H1 (cell line): Measurements from ENCODE around the gene PTPN13. TPM values are rescaled to one million over a fixed set of nuclear protein-coding genes. Genes with fewer than 3 reads are reported as not detected.

Experiments
- CTCF ChIA-PET: fragments of 300-600 bp; sonication (Branson Sonifier 250); formaldehyde crosslinking; loops from one replicate; lab custom pipeline; 2021; ENCODE audit not compliant: partially characterized antibody; lab: Charles Lee
- POLR2A ChIA-PET: fragments of 300-600 bp; sonication (Branson Sonifier 250); formaldehyde crosslinking; loops from one replicate; lab custom pipeline; 2021; ENCODE audit warnings: inconsistent platforms; ENCODE audit not compliant: partially characterized antibody; lab: Charles Lee
- DNase-seq, 2 experiments: peaks; one replicate each; pipeline versions ENCODE4 v3.0.0 to v3.0.0-alpha.2; 2010 to 2022; ENCODE audit warnings: low spot score in 2 of 2, low read depth in 1 of 2, mixed read lengths in 1 of 2
- FAIRE-seq: peaks from 2 replicates; lab custom pipeline; 2011; peaks lifted over from hg19 to GRCh38; lab: Jason Lieb, UNC
- H2AFZ ChIP-seq: 2 replicates; pipeline ENCODE4 v1.8.1; 2012; ENCODE audit warnings: low read length, inconsistent platforms
- H2AK5ac ChIP-seq: 2 replicates; pipeline ENCODE4 v1.6.1; 2013; ENCODE audit warnings: low read depth, low read length
- H2BK120ac ChIP-seq: replicated peaks from 2 replicates; pipeline ENCODE3; 2013; ENCODE audit warnings: low read depth, low read length, inconsistent platforms
- H2BK12ac ChIP-seq: 2 replicates; pipeline ENCODE4 v1.6.1; 2013; ENCODE audit warnings: low read depth, low read length
- H2BK15ac ChIP-seq: 2 replicates; pipeline ENCODE4 v1.6.1; 2013; ENCODE audit warnings: low read length
- H2BK20ac ChIP-seq: 2 replicates; pipeline ENCODE4 v1.6.1; 2013; ENCODE audit warnings: low read length
- H2BK5ac ChIP-seq: 2 replicates; pipeline ENCODE4 v1.6.1; 2013; ENCODE audit warnings: low read depth, low read length
- H3K14ac ChIP-seq: 2 replicates; pipeline ENCODE4 v1.6.1; 2013; ENCODE audit warnings: inconsistent platforms; ENCODE audit not compliant: insufficient read length
- H3K18ac ChIP-seq: 2 replicates; pipeline ENCODE4 v1.6.1; 2013; ENCODE audit warnings: low read length; ENCODE audit errors: extremely low read depth
- H3K23ac ChIP-seq: 2 replicates; pipeline ENCODE4 v1.6.1; 2013; ENCODE audit warnings: inconsistent platforms; ENCODE audit not compliant: insufficient read length
- H3K23me2 ChIP-seq: 2 replicates; pipeline ENCODE4 v1.6.1; 2013; ENCODE audit warnings: low read depth, low read length
- H3K27ac ChIP-seq: 2 replicates; pipeline ENCODE4 v1.6.1; 2011; ENCODE audit warnings: low read depth, low read length, inconsistent platforms
- H3K27me3 ChIP-seq, 4 experiments: replicated peaks in 1 of 4; 1 replicate in 1 of 4; 2 replicates in 3 of 4; pipeline versions ENCODE4 v1.6.1 to v1.8.1; 2011 to 2013; ENCODE audit warnings: low read length in 3 of 4, mild to moderate bottlenecking in 3 of 4, inconsistent platforms in 2 of 4, mixed read lengths in 2 of 4, moderate library complexity in 1 of 4; ENCODE audit not compliant: control insufficient read depth in 3 of 4, insufficient read depth in 3 of 4; ENCODE audit errors: extremely low read depth in 1 of 4
- H3K36me3 ChIP-seq, 4 experiments: 2 replicates each; pipeline versions ENCODE4 v1.6.1 to v1.8.1; 2011 to 2013; ENCODE audit warnings: mild to moderate bottlenecking in 4 of 4, low read length in 3 of 4, moderate library complexity in 2 of 4, control low read depth in 1 of 4, inconsistent platforms in 1 of 4; ENCODE audit not compliant: insufficient read depth in 4 of 4, control insufficient read depth in 2 of 4
- H3K4ac ChIP-seq: replicated peaks from 2 replicates; pipeline ENCODE3; 2013; ENCODE audit warnings: low read length, low read depth, mixed read lengths, inconsistent platforms; ENCODE audit not compliant: insufficient read length
- H3K4me1 ChIP-seq, 4 experiments: replicated peaks in 1 of 4; 1 replicate in 1 of 4; 2 replicates in 3 of 4; pipeline versions ENCODE4 v1.6.1 to v1.8.1; 2011 to 2013; ENCODE audit warnings: low read length in 3 of 4, inconsistent platforms in 2 of 4, mixed read lengths in 1 of 4; ENCODE audit not compliant: insufficient read depth in 4 of 4, control insufficient read depth in 3 of 4
- H3K4me2 ChIP-seq, 2 experiments: 2 replicates each; pipeline versions ENCODE4 v1.6.1 to v1.8.1; 2011 to 2013; ENCODE audit warnings: low read depth in 2 of 2, low read length in 2 of 2, control low read depth in 1 of 2, inconsistent platforms in 1 of 2, mild to moderate bottlenecking in 1 of 2; ENCODE audit not compliant: insufficient read depth in 1 of 2
- H3K4me3 ChIP-seq, 4 experiments: fragments of 200-600, 300-600 bp in 1 of 4; sonication (generic), shearing (Covaris generic), sonication (Bioruptor Twin) in 1 of 4; 2 replicates each; pipeline versions ENCODE4 v1.5.1 to v1.8.1; 2011 to 2016; ENCODE audit warnings: low read length in 4 of 4, low read depth in 3 of 4, control low read depth in 2 of 4, inconsistent platforms in 2 of 4, mild to moderate bottlenecking in 2 of 4, mixed read lengths in 1 of 4, moderate library complexity in 1 of 4; ENCODE audit not compliant: insufficient read depth in 2 of 4; ENCODE audit errors: extremely low read depth in 1 of 4
- H3K56ac ChIP-seq: replicated peaks from 2 replicates; pipeline ENCODE3; 2013; ENCODE audit warnings: low read depth, mild to moderate bottlenecking, mixed read lengths, low read length, inconsistent platforms; ENCODE audit not compliant: insufficient read length
- H3K79me1 ChIP-seq: 2 replicates; pipeline ENCODE4 v1.6.1; 2013; ENCODE audit warnings: low read depth, low read length, control low read depth
- H3K79me2 ChIP-seq, 2 experiments: 2 replicates each; pipeline versions ENCODE4 v1.6.1 to v1.8.1; 2012 to 2013; ENCODE audit warnings: low read length in 2 of 2, mild to moderate bottlenecking in 2 of 2, inconsistent platforms in 1 of 2; ENCODE audit not compliant: insufficient read depth in 2 of 2, control insufficient read depth in 1 of 2
- H3K9ac ChIP-seq, 4 experiments: replicated peaks in 1 of 4; 1 replicate in 1 of 4; 2 replicates in 3 of 4; pipeline versions ENCODE4 v1.6.1 to v1.8.1; 2011 to 2013; ENCODE audit warnings: low read depth in 3 of 4, low read length in 3 of 4, control low read depth in 2 of 4, mild to moderate bottlenecking in 2 of 4, moderate library complexity in 2 of 4, inconsistent platforms in 1 of 4; ENCODE audit errors: extremely low read depth in 1 of 4
- H3K9me3 ChIP-seq, 2 experiments: 2 replicates each; pipeline versions ENCODE4 v1.6.1 to v1.8.1; 2012 to 2013; ENCODE audit warnings: mild to moderate bottlenecking in 2 of 2, moderate library complexity in 2 of 2, control low read depth in 1 of 2, inconsistent platforms in 1 of 2, low read depth in 1 of 2, low read length in 1 of 2, mixed read lengths in 1 of 2; ENCODE audit not compliant: insufficient read depth in 2 of 2
- H4K20me1 ChIP-seq, 2 experiments: replicated peaks in 1 of 2; 2 replicates each; pipeline versions ENCODE3 to v1.8.1; 2011 to 2013; ENCODE audit warnings: inconsistent platforms in 2 of 2, low read length in 2 of 2, mild to moderate bottlenecking in 1 of 2; ENCODE audit not compliant: insufficient read depth in 2 of 2, control insufficient read depth in 1 of 2
- H4K5ac ChIP-seq: 2 replicates; pipeline ENCODE4 v1.6.1; 2013; ENCODE audit warnings: low read length, low read depth, mixed read lengths, inconsistent platforms; ENCODE audit not compliant: insufficient read length
- H4K8ac ChIP-seq: 2 replicates; pipeline ENCODE4 v1.8.0; 2013; ENCODE audit warnings: mild to moderate bottlenecking, moderate library complexity, low read length, inconsistent platforms; ENCODE audit not compliant: insufficient read depth; ENCODE audit errors: extremely low read depth
- H4K91ac ChIP-seq: replicated peaks from 2 replicates; pipeline ENCODE3; 2013; ENCODE audit warnings: low read length, mixed read lengths, inconsistent platforms; ENCODE audit not compliant: insufficient read length
- ASH2L ChIP-seq: fragments of 200-600, 300-600 bp; sonication (generic); IDR thresholded peaks from one replicate; pipeline ENCODE4 v1.7.1; 2017; ENCODE audit warnings: low read length
- EGR1 ChIP-seq: IDR thresholded peaks from 2 replicates; pipeline ENCODE4 v1.6.1; 2011; ENCODE audit warnings: low read depth, low read length, borderline replicate concordance
- HDAC2 ChIP-seq, 2 experiments: fragments of 300-600 bp in 1 of 2; sonication (generic) in 1 of 2; IDR thresholded peaks; 2 replicates each; pipeline ENCODE4 v1.6.1; 2011 to 2012; ENCODE audit warnings: low read depth in 2 of 2, low read length in 2 of 2, mild to moderate bottlenecking in 2 of 2, moderate library complexity in 2 of 2, borderline replicate concordance in 1 of 2, inconsistent platforms in 1 of 2
- HDAC6 ChIP-seq: IDR thresholded peaks from one replicate; pipeline ENCODE4 v1.7.1; 2012; ENCODE audit warnings: low read depth, mild to moderate bottlenecking, inconsistent platforms, low read length, moderate library complexity
- JUND ChIP-seq: IDR thresholded peaks from 2 replicates; pipeline ENCODE4 v1.6.1; 2011; ENCODE audit warnings: mild to moderate bottlenecking, improper control_type of control experiment, low read length
- KDM5A ChIP-seq: fragments of 200-600 bp; IDR thresholded peaks from 2 replicates; pipeline ENCODE4 v1.7.1; 2012; ENCODE audit warnings: mild to moderate bottlenecking, low read length, inconsistent platforms, mixed read lengths
- POLR2A ChIP-seq, 2 experiments: IDR thresholded peaks; 1 replicate in 1 of 2; 2 replicates in 1 of 2; pipeline ENCODE4 v1.6.1; 2011; ENCODE audit warnings: low read depth in 2 of 2, low read length in 2 of 2, mild to moderate bottlenecking in 2 of 2; ENCODE audit errors: control extremely low read depth in 1 of 2
- RFX5 ChIP-seq: IDR thresholded peaks from 2 replicates; pipeline ENCODE4 v1.6.1; 2011; ENCODE audit warnings: low read depth, low read length, improper control_type of control experiment, borderline replicate concordance
- SAP30 ChIP-seq: fragments of 300-600 bp; sonication (generic); IDR thresholded peaks from 2 replicates; pipeline ENCODE4 v1.7.1; 2012; ENCODE audit warnings: low read length, moderate library complexity, mild to moderate bottlenecking, inconsistent platforms; ENCODE audit not compliant: insufficient read depth, insufficient replicate concordance
- SP1 ChIP-seq: IDR thresholded peaks from 2 replicates; pipeline ENCODE4 v1.6.1; 2011; ENCODE audit warnings: low read depth, low read length
- SP2 ChIP-seq: IDR thresholded peaks from 2 replicates; pipeline ENCODE4 v1.6.1; 2012; ENCODE audit warnings: mild to moderate bottlenecking, low read length, inconsistent platforms
- TAF7 ChIP-seq: optimal IDR thresholded peaks from 2 replicates; pipeline ENCODE3; 2011; ENCODE audit warnings: low read depth, mild to moderate bottlenecking, inconsistent platforms, low read length, moderate library complexity, borderline replicate concordance
- ZNF274 ChIP-seq: IDR thresholded peaks from 2 replicates; pipeline ENCODE4 v1.7.0; 2012; ENCODE audit warnings: low read length, borderline replicate concordance; ENCODE audit errors: extremely low read depth
- WGBS, 2 experiments: shearing (Covaris generic) in 1 of 2; methylation state at CpG; one replicate each; pipeline versions ENCODE4 v1.1.6 to v1.1.7; 2013 to 2015; ENCODE audit warnings: low lambda C conversion rate in 2 of 2, mixed read lengths in 2 of 2, inconsistent platforms in 1 of 2, low coverage in 1 of 2, missing lambda C conversion rate in 1 of 2; ENCODE audit not compliant: insufficient replicate concordance in 2 of 2, insufficient coverage in 1 of 2, insufficient read length in 1 of 2; ENCODE audit errors: extremely low coverage in 1 of 2, missing lambda C conversion rate in 1 of 2; 5-methylcytosine and 5-hydroxymethylcytosine counted together
- polyA plus RNA-seq, 7 experiments: library from polyadenylated mRNA; depleted of rRNA in 3 of 7; stranded (reverse) in 5 of 7; unstranded in 2 of 7; fragments of >200 nt in 5 of 7; fragments of 200-250 nt in 2 of 7; gene quantifications; 1 replicate in 5 of 7; 2 replicates in 1 of 7; 4 replicates in 1 of 7; pipeline versions ENCODE4 v1.2.1 to v1.2.3, GENCODE V29; 2011 to 2013; ENCODE audit warnings: missing spikeins in 2 of 7, mixed read lengths in 2 of 7
- total RNA-seq: library from RNA; stranded (reverse); fragmentation: NEBNext Ultra II Directional; extraction: Animal tissue kit (Norgen Biotek cat#: 25700); gene quantifications from 2 replicates; pipeline ENCODE4 v1.2.1, GENCODE V29; 2021
- TF ChIP-seq, protein P1 (sequence below): IDR thresholded peaks from 2 replicates; pipeline ENCODE4 v1.6.1; 2012; ENCODE audit warnings: inconsistent platforms

Gene PTPN13
- total and polyA plus RNA-seq, 2 of the 8 experiments (the other 6 are each of a cell fraction or from before 2014, with no cell fraction given): 12.7 to 57.9 TPM

GRCh38 chr4:86744570-86744969, 150.5 kb downstream of the PTPN13 start:
- H3K56ac ChIP-seq: no peak overlapping the region
- H2BK12ac ChIP-seq: no peak overlapping the region
- no peak overlapping the region for H3K9ac ChIP-seq
- H2BK5ac ChIP-seq: no peak overlapping the region
- DNase-seq: no peak
- H3K14ac ChIP-seq: no peak overlapping the region
- no peaks in the 10 kb centered on the region for H3K79me1 ChIP-seq
- H4K91ac ChIP-seq: no peak overlapping the region
- no peaks in the 10 kb centered on the region for H4K20me1 ChIP-seq
- no peaks in the 10 kb centered on the region for H3K4me1 ChIP-seq
- no peak overlapping the region for H2AFZ ChIP-seq
- no peaks in the 10 kb centered on the region for H3K79me2 ChIP-seq
- H3K27me3 ChIP-seq: no peaks in the 10 kb centered on the region
- H3K4me3 ChIP-seq: no peak overlapping the region
- ChIA-PET POLR2A (no interaction called here), CTCF (interaction anchor here (0.6 kb wide), 1 partner anchor 63 kb away, joined by 3 read pairs; no protein-coding TSS in a partner anchor)
- H2BK20ac ChIP-seq: no peak overlapping the region
- no peak overlapping the region for H2BK120ac ChIP-seq
- H4K5ac ChIP-seq: no peak overlapping the region
- no peak overlapping the region for H3K4me2 ChIP-seq
- 90% methylated on average over 2 of the region's 2 CpGs; no CpG with 5 or more reads in 1 of the 2 experiments for whole genome bisulfite sequencing, 2 experiments
- H3K4ac ChIP-seq: no peak overlapping the region
- H3K36me3 ChIP-seq: peaks cover 0 to 30% (median 17%) of the 10 kb centered on the region in 4 experiments; a peak in 5 of 8 replicates
- no peaks in the 10 kb centered on the region for H3K23me2 ChIP-seq
- H2AK5ac ChIP-seq: no peak overlapping the region
- H3K9me3 ChIP-seq: peaks cover 10 to 11% of the 10 kb centered on the region in 2 experiments
- H3K23ac ChIP-seq: no peak overlapping the region
- no peak overlapping the region for H2BK15ac ChIP-seq
- H3K27ac ChIP-seq: no peak overlapping the region
- no peak overlapping the region for H3K18ac ChIP-seq
- no peak overlapping the region for H4K8ac ChIP-seq
- no peak for FAIRE-seq
- no peak for TF ChIP-seq HDAC2 (IDR thresholded peaks at IDR 0.05; ENCODE audit: borderline replicate concordance in 1 of 2, low read depth in 2 of 2, low read length in 2 of 2)
- TF ChIP-seq ZNF274: no peak
- no peak for TF ChIP-seq RFX5
- no peak for TF ChIP-seq SP2
- no peak for TF ChIP-seq SP1
- no peak for TF ChIP-seq TAF7
- TF ChIP-seq SAP30: no peak
- no peak for TF ChIP-seq JUND
- no peak for TF ChIP-seq HDAC6
- TF ChIP-seq EGR1: no peak
- no peak for TF ChIP-seq KDM5A
- TF ChIP-seq POLR2A (IDR thresholded peaks at IDR 0.05; ENCODE audit: control extremely low read depth in 1 of 2, low read depth in 2 of 2, low read length in 2 of 2): no peak
- TF ChIP-seq ASH2L: no peak
- TF ChIP-seq, protein P1, sequence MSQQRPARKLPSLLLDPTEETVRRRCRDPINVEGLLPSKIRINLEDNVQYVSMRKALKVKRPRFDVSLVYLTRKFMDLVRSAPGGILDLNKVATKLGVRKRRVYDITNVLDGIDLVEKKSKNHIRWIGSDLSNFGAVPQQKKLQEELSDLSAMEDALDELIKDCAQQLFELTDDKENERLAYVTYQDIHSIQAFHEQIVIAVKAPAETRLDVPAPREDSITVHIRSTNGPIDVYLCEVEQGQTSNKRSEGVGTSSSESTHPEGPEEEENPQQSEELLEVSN: no peak
